Endothelial cell (in vitro differentiated cells): ENCODE measurements around the gene ZNF559. TPM values are rescaled to one million over a fixed set of nuclear protein-coding genes. Genes with fewer than 3 reads are reported as not detected.

Source experiments
- DNase-seq: peaks from one replicate; pipeline ENCODE4 v3.0.0; 2021; ENCODE audit warnings: low spot score
- H3K27ac Mint-ChIP-seq: one replicate; pipeline ENCODE4 v1.8.0; 2021; ENCODE audit warnings: mixed read lengths, inconsistent platforms; ENCODE audit not compliant: unreplicated experiment
- H3K27me3 Mint-ChIP-seq: one replicate; pipeline ENCODE4 v1.8.0; 2021; ENCODE audit warnings: mild to moderate bottlenecking, moderate library complexity, mixed read lengths, inconsistent platforms; ENCODE audit not compliant: unreplicated experiment
- H3K36me3 Mint-ChIP-seq: one replicate; pipeline ENCODE4 v1.8.0; 2021; ENCODE audit warnings: mild to moderate bottlenecking, low read depth, mixed read lengths, inconsistent platforms; ENCODE audit not compliant: unreplicated experiment
- H3K4me1 Mint-ChIP-seq: one replicate; pipeline ENCODE4 v1.8.0; 2021; ENCODE audit warnings: mild to moderate bottlenecking, mixed read lengths, inconsistent platforms; ENCODE audit not compliant: unreplicated experiment
- H3K4me3 Mint-ChIP-seq: one replicate; pipeline ENCODE4 v1.8.0; 2021; ENCODE audit warnings: mild to moderate bottlenecking, mixed read lengths, inconsistent platforms; ENCODE audit not compliant: unreplicated experiment
- H3K9me3 Mint-ChIP-seq: one replicate; pipeline ENCODE4 v1.8.0; 2021; ENCODE audit warnings: mixed read lengths, inconsistent platforms; ENCODE audit not compliant: unreplicated experiment
- CTCF ChIP-seq: fragments of 200-600 bp; sonication (generic); IDR thresholded peaks from one replicate; pipeline ENCODE4 v1.5.0; 2021; ENCODE audit warnings: antibody characterized with exemption; ENCODE audit not compliant: unreplicated experiment
- total RNA-seq: library from RNA; stranded (reverse); fragmentation: NEBNext Ultra II Directional; extraction: Animal tissue kit (Norgen Biotek cat#: 25700); gene quantifications from one replicate; pipeline ENCODE4 v1.2.1, GENCODE V29; 2021; ENCODE audit not compliant: unreplicated experiment

ZNF559 gene
- total RNA-seq, 1 donor from 2014 or later = 6.8 TPM

- H3K36me3 Mint-ChIP-seq = peaks cover 43% of the 10 kb centered on the region
Measured at GRCh38 chr19:9306443-9306842, 17.5 kb upstream of the ZNF559 start.

GRCh38 chr19:9308091-9308770, 15.7 kb upstream of the ZNF559 start:
- Mint-ChIP-seq H3K27ac (no peak overlapping the region), H3K9me3 (peaks cover 20% of the 10 kb centered on the region), H3K27me3 (peaks cover 9% of the 10 kb centered on the region), H3K4me1 (no peaks in the 10 kb centered on the region), H3K4me3 (peak overlapping the region; percentile 83), H3K36me3 (peaks cover 31% of the 10 kb centered on the region)
- no peak for DNase-seq
- TF ChIP-seq CTCF = no peak

More at GRCh38 chr19:9306443-9306842, 17.5 kb upstream of the ZNF559 start:
- Mint-ChIP-seq H3K27ac (no peak overlapping the region), H3K27me3 (peaks cover 9% of the 10 kb centered on the region), H3K4me3 (no peak overlapping the region), H3K9me3 (peaks cover 20% of the 10 kb centered on the region), H3K4me1 (no peaks in the 10 kb centered on the region)
- TF ChIP-seq CTCF = no peak
- no peak for DNase-seq

GRCh38 chr19:9309139-9309973, 14.6 kb upstream of the ZNF559 start, which contains the start of gene ZNF699:
Gene ZNF699, minus strand, starts transcription at chr19:9309838. Its CDS starts 4,719 bp downstream, at chr19:9305119.
- Mint-ChIP-seq H3K4me1 (no peaks in the 10 kb centered on the region), H3K27ac (peak within 1 kb of the TSS; percentile 24), H3K27me3 (peaks cover 9% of the 10 kb centered on the region), H3K4me3 (peak within 1 kb of the TSS; percentile 91), H3K36me3 (peaks cover 21% of the 10 kb centered on the region), H3K9me3 (peaks cover 16% of the 10 kb centered on the region)
- peak; percentile 82 for DNase-seq
- TF ChIP-seq CTCF = no peak

GRCh38 chr19:9309974-9310446, 14.0 kb upstream of the ZNF559 start:
- Mint-ChIP-seq H3K27me3 (peaks cover 9% of the 10 kb centered on the region), H3K4me1 (no peaks in the 10 kb centered on the region), H3K27ac (peak overlapping the region; percentile 24), H3K36me3 (peaks cover 17% of the 10 kb centered on the region), H3K9me3 (peaks cover 16% of the 10 kb centered on the region), H3K4me3 (peak overlapping the region; percentile 91)
- no peak for TF ChIP-seq CTCF
- DNase-seq = no peak
